ENCODE results near the gene PSMG1.

GRCh38 chr21:39136711-39137110, 46.5 kb downstream of the PSMG1 start:
- TF ChIP-seq CTCF (IDR thresholded peaks at IDR 0.05) = no peak
- no peak for TF ChIP-seq ZFX (IDR thresholded peaks at IDR 0.05; ENCODE audit: borderline replicate concordance)

All from 22Rv1 (cell line).